GM12878 (cell line): ENCODE measurements around the gene TSHZ1.

Experiments used
- BACH1 ChIP-seq: fragments of 450-650 bp; IDR thresholded peaks from 2 replicates; pipeline ENCODE4 v1.6.1; 2017; ENCODE audit warnings: mild to moderate bottlenecking, borderline replicate concordance
- CTCF ChIP-seq, 3 experiments: IDR thresholded peaks in 2 of 3; conservative IDR thresholded peaks in 1 of 3; 2 replicates each; pipeline ENCODE4 v1.5.1; 2011; ENCODE audit warnings: low read depth in 3 of 3, low read length in 3 of 3, mild to moderate bottlenecking in 3 of 3, control low read depth in 2 of 3, moderate library complexity in 2 of 3, inconsistent platforms in 1 of 3, mixed read lengths in 1 of 3; ENCODE audit not compliant: control insufficient read depth in 2 of 3, insufficient read depth in 1 of 3; ENCODE audit errors: extremely low read depth in 1 of 3
- EP300 ChIP-seq, 2 experiments: fragments of 150-350 bp in 1 of 2; IDR thresholded peaks; 2 replicates each; pipeline ENCODE4 v1.6.1; 2011 to 2012; ENCODE audit warnings: low read depth in 2 of 2, low read length in 2 of 2, borderline replicate concordance in 1 of 2, improper control_type of control experiment in 1 of 2, inconsistent platforms in 1 of 2; ENCODE audit not compliant: control insufficient read depth in 1 of 2
- ESRRA ChIP-seq: IDR thresholded peaks from 2 replicates; pipeline ENCODE4 v1.6.1; 2012; ENCODE audit warnings: mild to moderate bottlenecking, low read length, improper control_type of control experiment
- EZH2 ChIP-seq: IDR thresholded peaks from 2 replicates; pipeline ENCODE4 v1.6.1; 2012; ENCODE audit warnings: low read depth, mild to moderate bottlenecking, control low read depth, inconsistent platforms, low read length, borderline replicate concordance; ENCODE audit not compliant: control insufficient read depth
- IKZF1 ChIP-seq: fragments of 450-650 bp; conservative IDR thresholded peaks from 2 replicates; pipeline ENCODE4 v1.6.1; 2017; ENCODE audit warnings: antibody characterized with exemption, mild to moderate bottlenecking
- MTA2 ChIP-seq: fragments of 450-650 bp; IDR thresholded peaks from 2 replicates; pipeline ENCODE4 v1.6.1; 2016; ENCODE audit warnings: low read depth, mild to moderate bottlenecking, moderate library complexity
- MYC ChIP-seq: IDR thresholded peaks from 2 replicates; pipeline ENCODE4 v1.6.1; 2011; ENCODE audit warnings: mild to moderate bottlenecking, low read length, moderate library complexity, inconsistent platforms; ENCODE audit not compliant: insufficient read depth, insufficient replicate concordance, insufficient read length, severe bottlenecking
- SUZ12 ChIP-seq: fragments of 200-600 bp; sonication (generic); IDR thresholded peaks from one replicate; pipeline ENCODE4 v1.6.1; 2018; ENCODE audit warnings: antibody characterized with exemption, mild to moderate bottlenecking; ENCODE audit not compliant: unreplicated experiment
- TCF7 ChIP-seq: IDR thresholded peaks from 2 replicates; pipeline ENCODE4 v1.6.1; 2014; ENCODE audit warnings: antibody characterized with exemption, borderline replicate concordance
- YBX1 ChIP-seq: fragments of 450-650 bp; IDR thresholded peaks from 2 replicates; pipeline ENCODE4 v1.6.1; 2016; ENCODE audit warnings: antibody characterized with exemption
- ZNF274 ChIP-seq: IDR thresholded peaks from one replicate; pipeline ENCODE4 v1.8.0; 2011; ENCODE audit not compliant: insufficient read length, insufficient read depth

- TF ChIP-seq EP300 (IDR thresholded peaks at IDR 0.05; ENCODE audit: borderline replicate concordance in 1 of 2, control insufficient read depth in 1 of 2, low read depth in 2 of 2, low read length in 2 of 2) (no peak), BACH1 (no peak), IKZF1 (no peak), CTCF (IDR thresholded peaks at IDR 0.05 in 2 of 3, conservative IDR thresholded peaks at IDR 0.05 in 1 of 3; ENCODE audit: control insufficient read depth in 2 of 3, extremely low read depth in 1 of 3, insufficient read depth in 1 of 3, low read depth in 3 of 3, low read length in 3 of 3) (no peak), TCF7 (no peak), EZH2 (no peak), SUZ12 (no peak), MYC (no peak), MTA2 (no peak), ZNF274 (no peak), ESRRA (no peak), YBX1 (no peak)
Measured at GRCh38 chr18:75214332-75214690, 3.7 kb downstream of the TSHZ1 start.
